GM12872 (cell line): Measurements from ENCODE around the gene KLF9.

ENCODE experiments used
- TF ChIP-seq, protein P1 (sequence below): IDR thresholded peaks from 3 replicates; pipeline ENCODE4 v1.5.1; 2011; ENCODE audit warnings: low read depth, mild to moderate bottlenecking, low read length, moderate library complexity; ENCODE audit not compliant: insufficient read depth

The KLF9 gene

DNA sequence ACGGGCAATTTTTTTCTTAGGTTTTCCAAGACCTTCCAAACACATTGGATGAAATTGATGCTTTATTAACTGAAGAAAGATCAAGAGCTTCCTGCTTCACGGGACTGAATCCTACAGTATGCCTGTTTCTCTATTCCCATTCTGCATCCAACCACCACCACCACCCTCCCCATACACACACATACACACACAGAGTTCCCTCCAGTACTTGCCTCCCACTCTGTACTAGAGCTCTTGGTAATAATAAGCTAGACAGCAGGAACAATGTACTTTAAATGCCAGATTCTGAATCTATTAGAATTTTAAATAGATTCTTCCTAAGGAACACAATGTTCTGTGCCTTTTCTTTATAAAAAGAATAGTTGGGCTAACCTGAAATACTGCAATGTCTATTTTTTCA, 67.4 kb downstream of the KLF9 start:
- TF ChIP-seq, protein P1, sequence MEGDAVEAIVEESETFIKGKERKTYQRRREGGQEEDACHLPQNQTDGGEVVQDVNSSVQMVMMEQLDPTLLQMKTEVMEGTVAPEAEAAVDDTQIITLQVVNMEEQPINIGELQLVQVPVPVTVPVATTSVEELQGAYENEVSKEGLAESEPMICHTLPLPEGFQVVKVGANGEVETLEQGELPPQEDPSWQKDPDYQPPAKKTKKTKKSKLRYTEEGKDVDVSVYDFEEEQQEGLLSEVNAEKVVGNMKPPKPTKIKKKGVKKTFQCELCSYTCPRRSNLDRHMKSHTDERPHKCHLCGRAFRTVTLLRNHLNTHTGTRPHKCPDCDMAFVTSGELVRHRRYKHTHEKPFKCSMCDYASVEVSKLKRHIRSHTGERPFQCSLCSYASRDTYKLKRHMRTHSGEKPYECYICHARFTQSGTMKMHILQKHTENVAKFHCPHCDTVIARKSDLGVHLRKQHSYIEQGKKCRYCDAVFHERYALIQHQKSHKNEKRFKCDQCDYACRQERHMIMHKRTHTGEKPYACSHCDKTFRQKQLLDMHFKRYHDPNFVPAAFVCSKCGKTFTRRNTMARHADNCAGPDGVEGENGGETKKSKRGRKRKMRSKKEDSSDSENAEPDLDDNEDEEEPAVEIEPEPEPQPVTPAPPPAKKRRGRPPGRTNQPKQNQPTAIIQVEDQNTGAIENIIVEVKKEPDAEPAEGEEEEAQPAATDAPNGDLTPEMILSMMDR: no peak

GRCh38 chr9:70340572-70340971, 73.9 kb downstream of the KLF9 start:
- TF ChIP-seq, protein P1: 0 out of 3 replicates have a peak, but pooled peaks have one; percentile 19
